SK-N-SH (cell line): ENCODE data around the gene MRPS9. TPM values are rescaled to one million over a fixed set of nuclear protein-coding genes. Genes with fewer than 3 reads are reported as not detected.

Experiments used
- CTCF ChIA-PET: fragments of 300-600, 350-600 bp; formaldehyde crosslinking; extraction: SDS; loops from one replicate; lab custom pipeline; 2021; lab: Yijun Ruan, JAX
- POLR2A ChIA-PET: fragments of 350-600 bp; sonication (Branson Sonifier 250); formaldehyde crosslinking; extraction: SDS; loops from one replicate; lab custom pipeline; 2020; ENCODE audit warnings: antibody characterized with exemption, inconsistent platforms; lab: Yijun Ruan, JAX
- DNase-seq: peaks from one replicate; pipeline ENCODE4 v3.0.0; 2012
- H2AFZ ChIP-seq: fragments of 200-600 bp; sonication (generic); 2 replicates; pipeline ENCODE4 v1.8.1; 2016; ENCODE audit warnings: antibody characterized with exemption, mild to moderate bottlenecking, low read depth
- H3F3A ChIP-seq: fragments of 200-600 bp; sonication (generic); replicated peaks from 2 replicates; pipeline ENCODE3; 2016; ENCODE audit warnings: antibody characterized with exemption, mild to moderate bottlenecking; ENCODE audit not compliant: insufficient read depth
- H3K27ac ChIP-seq, 2 experiments: fragments of 200-500 bp in 1 of 2; fragments of 200-600 bp in 1 of 2; sonication (Bioruptor generic) in 1 of 2; sonication (generic), shearing (Covaris generic) in 1 of 2; 2 replicates each; pipeline versions ENCODE4 v1.5.1 to v1.6.1; 2014 to 2016; ENCODE audit warnings: low read depth in 2 of 2, inconsistent platforms in 1 of 2, low read length in 1 of 2, mild to moderate bottlenecking in 1 of 2, mixed read lengths in 1 of 2
- H3K27me3 ChIP-seq: fragments of 200-600 bp; sonication (generic), shearing (Covaris generic); 2 replicates; pipeline ENCODE4 v1.6.1; 2016; ENCODE audit warnings: mixed run types; ENCODE audit not compliant: insufficient read depth
- H3K36me3 ChIP-seq, 2 experiments: fragments of 200-500 bp in 1 of 2; fragments of 200-600 bp in 1 of 2; sonication (Bioruptor generic) in 1 of 2; sonication (generic) in 1 of 2; replicated peaks in 1 of 2; 2 replicates each; pipeline versions ENCODE3 to v1.5.1; 2014 to 2016; ENCODE audit warnings: low read length in 1 of 2, mild to moderate bottlenecking in 1 of 2; ENCODE audit not compliant: insufficient read depth in 2 of 2, control insufficient read depth in 1 of 2
- H3K4me1 ChIP-seq, 2 experiments: fragments of 200-500 bp in 1 of 2; fragments of 200-600 bp in 1 of 2; sonication (Bioruptor generic) in 1 of 2; sonication (generic), shearing (Covaris generic) in 1 of 2; 2 replicates each; pipeline versions ENCODE4 v1.5.1 to v1.6.1; 2014 to 2016; ENCODE audit warnings: low read depth in 1 of 2, low read length in 1 of 2, mixed run types in 1 of 2; ENCODE audit not compliant: insufficient read depth in 2 of 2, control insufficient read depth in 1 of 2
- H3K4me2 ChIP-seq: fragments of 200-600 bp; sonication (generic), shearing (Covaris generic); 2 replicates; pipeline ENCODE4 v1.6.1; 2017; ENCODE audit warnings: mixed run types
- H3K4me3 ChIP-seq, 2 experiments: fragments of 200-500 bp in 1 of 2; fragments of 200-600 bp in 1 of 2; sonication (Bioruptor generic) in 1 of 2; sonication (generic), shearing (Covaris generic) in 1 of 2; 2 replicates each; pipeline versions ENCODE4 v1.5.1 to v1.8.1; 2014 to 2016; ENCODE audit warnings: low read depth in 2 of 2, inconsistent platforms in 1 of 2, low read length in 1 of 2, mild to moderate bottlenecking in 1 of 2, mixed read lengths in 1 of 2, moderate library complexity in 1 of 2
- H3K79me2 ChIP-seq: fragments of 200-600 bp; sonication (generic); 2 replicates; pipeline ENCODE4 v1.8.1; 2017; ENCODE audit warnings: mild to moderate bottlenecking; ENCODE audit not compliant: insufficient read depth
- H3K9ac ChIP-seq: fragments of 200-600 bp; sonication (generic); 2 replicates; pipeline ENCODE4 v1.6.1; 2017; ENCODE audit warnings: mixed run types
- H3K9me2 ChIP-seq: fragments of 200-600 bp; sonication (generic); 2 replicates; pipeline ENCODE4 v1.6.1; 2017; ENCODE audit warnings: mixed run types
- H3K9me3 ChIP-seq: fragments of 200-600 bp; sonication (generic); 2 replicates; pipeline ENCODE4 v1.6.1; 2017; ENCODE audit warnings: mixed run types, mild to moderate bottlenecking, moderate library complexity
- H4K20me1 ChIP-seq: fragments of 200-600 bp; sonication (generic); 2 replicates; pipeline ENCODE4 v1.6.1; 2017; ENCODE audit warnings: mild to moderate bottlenecking, mixed run types; ENCODE audit not compliant: insufficient read depth
- JUND ChIP-seq: IDR thresholded peaks from 2 replicates; pipeline ENCODE4 v1.4.0; 2012
- POLR2AphosphoS5 ChIP-seq: IDR thresholded peaks from 2 replicates; pipeline ENCODE4 v1.6.1; 2012; ENCODE audit warnings: low read depth, low read length
- RCOR1 ChIP-seq: fragments of 150-350 bp; IDR thresholded peaks from 2 replicates; pipeline ENCODE4 v1.6.1; 2017; ENCODE audit warnings: antibody characterized with exemption, low read length
- RFX5 ChIP-seq: IDR thresholded peaks from 2 replicates; pipeline ENCODE4 v1.6.1; 2012; ENCODE audit warnings: mild to moderate bottlenecking, improper control_type of control experiment, low read length
- WGBS: methylation state at CpG from one replicate; pipeline ENCODE4 v1.1.6; 2017; ENCODE audit warnings: low lambda C conversion rate; 5-methylcytosine and 5-hydroxymethylcytosine counted together
- polyA plus RNA-seq, 3 experiments: library from polyadenylated mRNA; depleted of rRNA; stranded (reverse); fragments of >200 nt; gene quantifications; 2 replicates each; pipeline ENCODE4 v1.2.3, GENCODE V29; 2012
- TF ChIP-seq, protein P1 (sequence below): IDR thresholded peaks from 2 replicates; pipeline ENCODE4 v1.4.0; 2012; ENCODE audit warnings: low read depth, borderline replicate concordance
- TF ChIP-seq, protein P2 (sequence below): fragments of 150-350 bp; IDR thresholded peaks from 2 replicates; pipeline ENCODE4 v1.6.1; 2017; ENCODE audit warnings: antibody characterized with exemption, low read length, low read depth, borderline replicate concordance
- TF ChIP-seq, protein P3 (sequence below): fragments of 200-600 bp; sonication (generic); IDR thresholded peaks from 2 replicates; pipeline ENCODE4 v1.6.1; 2017; ENCODE audit warnings: antibody characterized with exemption, mild to moderate bottlenecking, moderate library complexity
- TF ChIP-seq, protein P4 (sequence below): IDR thresholded peaks from 2 replicates; pipeline ENCODE4 v1.4.0; 2012; ENCODE audit warnings: low read depth, borderline replicate concordance
- TF ChIP-seq, protein P5 (sequence below): IDR thresholded peaks from 2 replicates; pipeline ENCODE4 v1.6.1; 2012; ENCODE audit warnings: mild to moderate bottlenecking, low read depth, low read length, moderate library complexity

Gene MRPS9
- polyA plus RNA-seq, 1 of the 3 experiments (the other 2 are of a cell fraction) = 31.8 TPM

DNA sequence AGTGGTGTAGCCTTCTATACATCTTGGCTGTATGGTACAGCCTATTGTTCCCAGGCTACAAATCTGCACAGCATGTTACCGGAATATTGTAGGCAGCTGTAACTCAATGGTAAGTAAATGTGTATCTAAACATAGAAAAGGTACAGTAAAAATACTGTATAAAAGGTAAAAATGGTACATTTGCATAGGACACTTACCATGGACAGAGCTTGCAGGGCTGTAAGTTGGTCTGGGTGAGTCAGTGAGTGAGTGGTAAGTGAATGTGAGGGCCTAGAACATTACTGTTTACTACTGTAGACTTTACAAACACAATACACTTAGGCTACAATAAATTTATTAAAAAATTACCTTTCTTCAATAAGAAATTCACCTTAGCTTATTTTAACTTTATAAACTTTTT is 3.7 kb upstream of the MRPS9 start:
- peaks cover 11% of the 10 kb centered on the region for H3K79me2 ChIP-seq
- CTCF ChIA-PET = no interaction called here

DNA sequence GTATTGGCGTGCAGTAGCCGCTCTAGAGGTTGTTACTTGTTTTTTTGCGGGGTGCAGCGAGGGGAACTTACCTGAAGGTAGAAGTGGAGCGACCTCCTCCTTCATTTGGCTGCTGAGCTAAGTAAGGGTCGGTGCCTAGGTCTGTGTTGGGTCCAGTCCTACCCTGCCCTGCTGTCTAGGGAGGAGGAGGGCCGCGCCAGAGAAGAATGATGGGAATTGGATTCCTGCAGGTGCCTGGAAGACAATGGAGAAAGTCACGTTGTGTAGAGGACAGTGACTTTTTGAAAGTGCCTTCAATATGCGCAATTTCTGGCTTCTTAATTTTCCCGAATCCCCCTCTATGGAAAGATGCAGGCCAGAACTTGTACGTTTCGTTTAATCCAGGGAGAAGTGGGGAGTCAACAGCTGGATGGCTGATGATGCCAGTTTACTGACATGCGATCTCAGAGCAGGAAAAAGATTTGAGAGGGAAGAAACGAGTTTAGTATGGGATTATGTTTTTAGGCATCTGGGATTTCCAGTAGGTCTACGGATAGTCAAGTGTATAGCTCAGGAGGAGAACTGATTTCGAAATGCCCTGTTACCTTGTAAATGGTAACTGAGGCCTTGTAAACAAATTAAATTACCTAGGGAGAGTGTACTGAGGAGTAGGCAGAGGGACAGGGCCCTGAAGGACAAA is 653 bp downstream of the MRPS9 start:
- H4K20me1 ChIP-seq = no peaks in the 10 kb centered on the region
- H3K4me2 ChIP-seq = peak overlapping the region; percentile 84
- CTCF ChIA-PET = no interaction called here
- H3K27me3 ChIP-seq = no peaks in the 10 kb centered on the region
- POLR2A ChIA-PET = interaction anchor here (0.7 to 1.1 kb wide), 3 partner anchors 12 to 659 kb away, joined by 3 read pairs; no protein-coding TSS in a partner anchor
- peaks cover 35% of the 10 kb centered on the region for H3K79me2 ChIP-seq
- H3K4me3 ChIP-seq = peak overlapping the region; percentile 87 to 97
- H3F3A ChIP-seq = no peaks in the 10 kb centered on the region
- DNase-seq = peak; percentile 4
- WGBS = 4% methylated on average over 17 of the region's 17 CpGs
- H3K36me3 ChIP-seq = peaks cover 0 to 6% of the 10 kb centered on the region in 2 experiments
- no peaks in the 10 kb centered on the region for H3K9me3 ChIP-seq
- peak overlapping the region; percentile 90 for H3K9ac ChIP-seq
- peak overlapping the region; percentile 96 for H2AFZ ChIP-seq
- peak overlapping the region; percentile 46 to 83; a peak in 3 of 4 replicates for H3K27ac ChIP-seq
- no peaks in the 10 kb centered on the region; the same call in 1 of the 2 replicates for H3K9me2 ChIP-seq
- H3K4me1 ChIP-seq = peaks cover 0 to 10% of the 10 kb centered on the region in 2 experiments; a peak in 2 of 4 replicates
- TF ChIP-seq, protein P1, sequence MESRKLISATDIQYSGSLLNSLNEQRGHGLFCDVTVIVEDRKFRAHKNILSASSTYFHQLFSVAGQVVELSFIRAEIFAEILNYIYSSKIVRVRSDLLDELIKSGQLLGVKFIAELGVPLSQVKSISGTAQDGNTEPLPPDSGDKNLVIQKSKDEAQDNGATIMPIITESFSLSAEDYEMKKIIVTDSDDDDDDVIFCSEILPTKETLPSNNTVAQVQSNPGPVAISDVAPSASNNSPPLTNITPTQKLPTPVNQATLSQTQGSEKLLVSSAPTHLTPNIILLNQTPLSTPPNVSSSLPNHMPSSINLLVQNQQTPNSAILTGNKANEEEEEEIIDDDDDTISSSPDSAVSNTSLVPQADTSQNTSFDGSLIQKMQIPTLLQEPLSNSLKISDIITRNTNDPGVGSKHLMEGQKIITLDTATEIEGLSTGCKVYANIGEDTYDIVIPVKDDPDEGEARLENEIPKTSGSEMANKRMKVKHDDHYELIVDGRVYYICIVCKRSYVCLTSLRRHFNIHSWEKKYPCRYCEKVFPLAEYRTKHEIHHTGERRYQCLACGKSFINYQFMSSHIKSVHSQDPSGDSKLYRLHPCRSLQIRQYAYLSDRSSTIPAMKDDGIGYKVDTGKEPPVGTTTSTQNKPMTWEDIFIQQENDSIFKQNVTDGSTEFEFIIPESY = no peak
- TF ChIP-seq RFX5 = no peak
- TF ChIP-seq, protein P2, sequence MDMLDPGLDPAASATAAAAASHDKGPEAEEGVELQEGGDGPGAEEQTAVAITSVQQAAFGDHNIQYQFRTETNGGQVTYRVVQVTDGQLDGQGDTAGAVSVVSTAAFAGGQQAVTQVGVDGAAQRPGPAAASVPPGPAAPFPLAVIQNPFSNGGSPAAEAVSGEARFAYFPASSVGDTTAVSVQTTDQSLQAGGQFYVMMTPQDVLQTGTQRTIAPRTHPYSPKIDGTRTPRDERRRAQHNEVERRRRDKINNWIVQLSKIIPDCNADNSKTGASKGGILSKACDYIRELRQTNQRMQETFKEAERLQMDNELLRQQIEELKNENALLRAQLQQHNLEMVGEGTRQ = no peak
- TF ChIP-seq, protein P3, sequence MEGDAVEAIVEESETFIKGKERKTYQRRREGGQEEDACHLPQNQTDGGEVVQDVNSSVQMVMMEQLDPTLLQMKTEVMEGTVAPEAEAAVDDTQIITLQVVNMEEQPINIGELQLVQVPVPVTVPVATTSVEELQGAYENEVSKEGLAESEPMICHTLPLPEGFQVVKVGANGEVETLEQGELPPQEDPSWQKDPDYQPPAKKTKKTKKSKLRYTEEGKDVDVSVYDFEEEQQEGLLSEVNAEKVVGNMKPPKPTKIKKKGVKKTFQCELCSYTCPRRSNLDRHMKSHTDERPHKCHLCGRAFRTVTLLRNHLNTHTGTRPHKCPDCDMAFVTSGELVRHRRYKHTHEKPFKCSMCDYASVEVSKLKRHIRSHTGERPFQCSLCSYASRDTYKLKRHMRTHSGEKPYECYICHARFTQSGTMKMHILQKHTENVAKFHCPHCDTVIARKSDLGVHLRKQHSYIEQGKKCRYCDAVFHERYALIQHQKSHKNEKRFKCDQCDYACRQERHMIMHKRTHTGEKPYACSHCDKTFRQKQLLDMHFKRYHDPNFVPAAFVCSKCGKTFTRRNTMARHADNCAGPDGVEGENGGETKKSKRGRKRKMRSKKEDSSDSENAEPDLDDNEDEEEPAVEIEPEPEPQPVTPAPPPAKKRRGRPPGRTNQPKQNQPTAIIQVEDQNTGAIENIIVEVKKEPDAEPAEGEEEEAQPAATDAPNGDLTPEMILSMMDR = no peak
- TF ChIP-seq RCOR1 = no peak
- TF ChIP-seq, protein P4, sequence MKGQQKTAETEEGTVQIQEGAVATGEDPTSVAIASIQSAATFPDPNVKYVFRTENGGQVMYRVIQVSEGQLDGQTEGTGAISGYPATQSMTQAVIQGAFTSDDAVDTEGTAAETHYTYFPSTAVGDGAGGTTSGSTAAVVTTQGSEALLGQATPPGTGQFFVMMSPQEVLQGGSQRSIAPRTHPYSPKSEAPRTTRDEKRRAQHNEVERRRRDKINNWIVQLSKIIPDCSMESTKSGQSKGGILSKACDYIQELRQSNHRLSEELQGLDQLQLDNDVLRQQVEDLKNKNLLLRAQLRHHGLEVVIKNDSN = no peak

More for the DNA sequence above, 3.7 kb upstream of the MRPS9 start:
- peaks cover 0 to 5% of the 10 kb centered on the region in 2 experiments; a peak in 2 of 4 replicates for H3K4me1 ChIP-seq
- no peaks in the 10 kb centered on the region for H3K9me3 ChIP-seq
- H3F3A ChIP-seq = no peaks in the 10 kb centered on the region
- no peak overlapping the region for H3K9ac ChIP-seq
- H4K20me1 ChIP-seq = no peaks in the 10 kb centered on the region
- H3K27me3 ChIP-seq = no peaks in the 10 kb centered on the region
- no peaks in the 10 kb centered on the region for H3K36me3 ChIP-seq
- H3K4me3 ChIP-seq = no peak overlapping the region
- no peak overlapping the region for H3K27ac ChIP-seq
- WGBS = 89% methylated on average over 1 of the region's 1 CpG
- no peak for DNase-seq
- TF ChIP-seq JUND = no peak
- TF ChIP-seq, protein P5, sequence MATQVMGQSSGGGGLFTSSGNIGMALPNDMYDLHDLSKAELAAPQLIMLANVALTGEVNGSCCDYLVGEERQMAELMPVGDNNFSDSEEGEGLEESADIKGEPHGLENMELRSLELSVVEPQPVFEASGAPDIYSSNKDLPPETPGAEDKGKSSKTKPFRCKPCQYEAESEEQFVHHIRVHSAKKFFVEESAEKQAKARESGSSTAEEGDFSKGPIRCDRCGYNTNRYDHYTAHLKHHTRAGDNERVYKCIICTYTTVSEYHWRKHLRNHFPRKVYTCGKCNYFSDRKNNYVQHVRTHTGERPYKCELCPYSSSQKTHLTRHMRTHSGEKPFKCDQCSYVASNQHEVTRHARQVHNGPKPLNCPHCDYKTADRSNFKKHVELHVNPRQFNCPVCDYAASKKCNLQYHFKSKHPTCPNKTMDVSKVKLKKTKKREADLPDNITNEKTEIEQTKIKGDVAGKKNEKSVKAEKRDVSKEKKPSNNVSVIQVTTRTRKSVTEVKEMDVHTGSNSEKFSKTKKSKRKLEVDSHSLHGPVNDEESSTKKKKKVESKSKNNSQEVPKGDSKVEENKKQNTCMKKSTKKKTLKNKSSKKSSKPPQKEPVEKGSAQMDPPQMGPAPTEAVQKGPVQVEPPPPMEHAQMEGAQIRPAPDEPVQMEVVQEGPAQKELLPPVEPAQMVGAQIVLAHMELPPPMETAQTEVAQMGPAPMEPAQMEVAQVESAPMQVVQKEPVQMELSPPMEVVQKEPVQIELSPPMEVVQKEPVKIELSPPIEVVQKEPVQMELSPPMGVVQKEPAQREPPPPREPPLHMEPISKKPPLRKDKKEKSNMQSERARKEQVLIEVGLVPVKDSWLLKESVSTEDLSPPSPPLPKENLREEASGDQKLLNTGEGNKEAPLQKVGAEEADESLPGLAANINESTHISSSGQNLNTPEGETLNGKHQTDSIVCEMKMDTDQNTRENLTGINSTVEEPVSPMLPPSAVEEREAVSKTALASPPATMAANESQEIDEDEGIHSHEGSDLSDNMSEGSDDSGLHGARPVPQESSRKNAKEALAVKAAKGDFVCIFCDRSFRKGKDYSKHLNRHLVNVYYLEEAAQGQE = peak; percentile 74; the same call in 1 of the 2 replicates
- TF ChIP-seq POLR2AphosphoS5 = no peak
- TF ChIP-seq, protein P3 = no peak
- TF ChIP-seq, all 33 proteins: peak for 1
- no peaks in the 10 kb centered on the region for H3K9me2 ChIP-seq
- POLR2A ChIA-PET = no interaction called here
- H2AFZ ChIP-seq = no peak overlapping the region
- no peak overlapping the region for H3K4me2 ChIP-seq
